ENCODE measurements around the gene ATG16L2.

DNA sequence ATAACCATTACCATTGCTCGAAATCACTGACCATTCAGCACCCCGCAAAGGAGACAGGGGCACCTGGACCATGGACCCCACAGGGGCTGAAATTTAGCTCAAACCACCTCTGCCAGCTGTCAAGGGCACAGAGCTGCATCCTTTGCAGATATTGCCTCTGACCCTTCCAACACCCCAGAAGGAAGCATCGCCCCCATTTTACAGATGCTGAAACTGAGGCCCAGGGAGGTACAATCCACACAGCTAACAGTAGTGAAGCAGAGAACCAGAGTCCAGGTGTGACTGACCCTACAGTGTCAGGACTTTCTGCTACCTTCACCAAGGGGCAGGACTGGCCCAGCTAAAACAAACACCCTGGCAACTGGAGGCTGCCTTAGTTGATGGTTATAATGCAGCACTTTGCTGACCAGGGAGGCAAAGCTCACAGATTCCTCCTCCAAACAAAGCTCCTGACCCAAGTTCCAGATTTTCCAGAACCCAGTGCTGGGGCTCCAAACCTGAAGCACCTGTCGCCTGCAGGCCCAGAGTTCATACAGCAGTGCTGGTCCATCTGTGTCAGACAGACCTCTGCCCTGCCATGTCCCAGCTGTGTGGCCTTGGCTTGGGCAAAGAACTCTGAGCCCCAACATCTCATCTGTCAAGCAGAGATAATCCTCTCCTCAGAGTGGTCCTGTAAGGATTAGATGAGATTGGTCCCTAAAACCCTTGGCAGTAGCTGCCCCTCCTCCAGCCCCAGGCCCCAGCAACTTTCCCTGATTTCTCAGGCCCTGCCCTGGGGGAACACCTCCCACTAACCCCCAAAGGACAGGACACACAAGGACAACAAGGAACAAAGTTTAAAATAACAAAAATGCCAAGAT lies 46.8 kb upstream of the ATG16L2 start:
- TF ChIP-seq, protein P1, sequence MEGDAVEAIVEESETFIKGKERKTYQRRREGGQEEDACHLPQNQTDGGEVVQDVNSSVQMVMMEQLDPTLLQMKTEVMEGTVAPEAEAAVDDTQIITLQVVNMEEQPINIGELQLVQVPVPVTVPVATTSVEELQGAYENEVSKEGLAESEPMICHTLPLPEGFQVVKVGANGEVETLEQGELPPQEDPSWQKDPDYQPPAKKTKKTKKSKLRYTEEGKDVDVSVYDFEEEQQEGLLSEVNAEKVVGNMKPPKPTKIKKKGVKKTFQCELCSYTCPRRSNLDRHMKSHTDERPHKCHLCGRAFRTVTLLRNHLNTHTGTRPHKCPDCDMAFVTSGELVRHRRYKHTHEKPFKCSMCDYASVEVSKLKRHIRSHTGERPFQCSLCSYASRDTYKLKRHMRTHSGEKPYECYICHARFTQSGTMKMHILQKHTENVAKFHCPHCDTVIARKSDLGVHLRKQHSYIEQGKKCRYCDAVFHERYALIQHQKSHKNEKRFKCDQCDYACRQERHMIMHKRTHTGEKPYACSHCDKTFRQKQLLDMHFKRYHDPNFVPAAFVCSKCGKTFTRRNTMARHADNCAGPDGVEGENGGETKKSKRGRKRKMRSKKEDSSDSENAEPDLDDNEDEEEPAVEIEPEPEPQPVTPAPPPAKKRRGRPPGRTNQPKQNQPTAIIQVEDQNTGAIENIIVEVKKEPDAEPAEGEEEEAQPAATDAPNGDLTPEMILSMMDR (IDR thresholded peaks at IDR 0.05; ENCODE audit: low read depth, low read length, missing input control) = no peak
- TF ChIP-seq RAD21 (IDR thresholded peaks at IDR 0.05) = no peak
- TF ChIP-seq, protein P2, sequence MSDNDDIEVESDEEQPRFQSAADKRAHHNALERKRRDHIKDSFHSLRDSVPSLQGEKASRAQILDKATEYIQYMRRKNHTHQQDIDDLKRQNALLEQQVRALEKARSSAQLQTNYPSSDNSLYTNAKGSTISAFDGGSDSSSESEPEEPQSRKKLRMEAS (IDR thresholded peaks at IDR 0.05) = no peak
- TF ChIP-seq EGR1 (IDR thresholded peaks at IDR 0.05; ENCODE audit: low read depth in 2 of 2) = no peak
- TF ChIP-seq, protein P3, sequence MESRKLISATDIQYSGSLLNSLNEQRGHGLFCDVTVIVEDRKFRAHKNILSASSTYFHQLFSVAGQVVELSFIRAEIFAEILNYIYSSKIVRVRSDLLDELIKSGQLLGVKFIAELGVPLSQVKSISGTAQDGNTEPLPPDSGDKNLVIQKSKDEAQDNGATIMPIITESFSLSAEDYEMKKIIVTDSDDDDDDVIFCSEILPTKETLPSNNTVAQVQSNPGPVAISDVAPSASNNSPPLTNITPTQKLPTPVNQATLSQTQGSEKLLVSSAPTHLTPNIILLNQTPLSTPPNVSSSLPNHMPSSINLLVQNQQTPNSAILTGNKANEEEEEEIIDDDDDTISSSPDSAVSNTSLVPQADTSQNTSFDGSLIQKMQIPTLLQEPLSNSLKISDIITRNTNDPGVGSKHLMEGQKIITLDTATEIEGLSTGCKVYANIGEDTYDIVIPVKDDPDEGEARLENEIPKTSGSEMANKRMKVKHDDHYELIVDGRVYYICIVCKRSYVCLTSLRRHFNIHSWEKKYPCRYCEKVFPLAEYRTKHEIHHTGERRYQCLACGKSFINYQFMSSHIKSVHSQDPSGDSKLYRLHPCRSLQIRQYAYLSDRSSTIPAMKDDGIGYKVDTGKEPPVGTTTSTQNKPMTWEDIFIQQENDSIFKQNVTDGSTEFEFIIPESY (IDR thresholded peaks at IDR 0.05) = no peak
- TF ChIP-seq HNF4G (IDR thresholded peaks at IDR 0.05) = no peak
- TF ChIP-seq, protein P4, sequence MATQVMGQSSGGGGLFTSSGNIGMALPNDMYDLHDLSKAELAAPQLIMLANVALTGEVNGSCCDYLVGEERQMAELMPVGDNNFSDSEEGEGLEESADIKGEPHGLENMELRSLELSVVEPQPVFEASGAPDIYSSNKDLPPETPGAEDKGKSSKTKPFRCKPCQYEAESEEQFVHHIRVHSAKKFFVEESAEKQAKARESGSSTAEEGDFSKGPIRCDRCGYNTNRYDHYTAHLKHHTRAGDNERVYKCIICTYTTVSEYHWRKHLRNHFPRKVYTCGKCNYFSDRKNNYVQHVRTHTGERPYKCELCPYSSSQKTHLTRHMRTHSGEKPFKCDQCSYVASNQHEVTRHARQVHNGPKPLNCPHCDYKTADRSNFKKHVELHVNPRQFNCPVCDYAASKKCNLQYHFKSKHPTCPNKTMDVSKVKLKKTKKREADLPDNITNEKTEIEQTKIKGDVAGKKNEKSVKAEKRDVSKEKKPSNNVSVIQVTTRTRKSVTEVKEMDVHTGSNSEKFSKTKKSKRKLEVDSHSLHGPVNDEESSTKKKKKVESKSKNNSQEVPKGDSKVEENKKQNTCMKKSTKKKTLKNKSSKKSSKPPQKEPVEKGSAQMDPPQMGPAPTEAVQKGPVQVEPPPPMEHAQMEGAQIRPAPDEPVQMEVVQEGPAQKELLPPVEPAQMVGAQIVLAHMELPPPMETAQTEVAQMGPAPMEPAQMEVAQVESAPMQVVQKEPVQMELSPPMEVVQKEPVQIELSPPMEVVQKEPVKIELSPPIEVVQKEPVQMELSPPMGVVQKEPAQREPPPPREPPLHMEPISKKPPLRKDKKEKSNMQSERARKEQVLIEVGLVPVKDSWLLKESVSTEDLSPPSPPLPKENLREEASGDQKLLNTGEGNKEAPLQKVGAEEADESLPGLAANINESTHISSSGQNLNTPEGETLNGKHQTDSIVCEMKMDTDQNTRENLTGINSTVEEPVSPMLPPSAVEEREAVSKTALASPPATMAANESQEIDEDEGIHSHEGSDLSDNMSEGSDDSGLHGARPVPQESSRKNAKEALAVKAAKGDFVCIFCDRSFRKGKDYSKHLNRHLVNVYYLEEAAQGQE (IDR thresholded peaks at IDR 0.05) = no peak
- no peak for TF ChIP-seq JUND (IDR thresholded peaks at IDR 0.05)
- peak; percentile 53 to 64 for TF ChIP-seq HNF4A (conservative IDR thresholded peaks at IDR 0.05)
- TF ChIP-seq, protein P5, sequence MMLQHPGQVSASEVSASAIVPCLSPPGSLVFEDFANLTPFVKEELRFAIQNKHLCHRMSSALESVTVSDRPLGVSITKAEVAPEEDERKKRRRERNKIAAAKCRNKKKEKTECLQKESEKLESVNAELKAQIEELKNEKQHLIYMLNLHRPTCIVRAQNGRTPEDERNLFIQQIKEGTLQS (IDR thresholded peaks at IDR 0.05) = no peak
- TF ChIP-seq SP1 (IDR thresholded peaks at IDR 0.05) = no peak
- no peak for TF ChIP-seq GABPA (IDR thresholded peaks at IDR 0.05 in 1 of 2, conservative IDR thresholded peaks at IDR 0.05 in 1 of 2)

Measured in liver (tissue), 3 donors.